SK-N-SH treated with all-trans-retinoic acid at 6 μM for 48 hours (cell line): ENCODE results near the gene CUL7.

Experiments used
- ARNTL ChIP-seq: fragments of 450-650 bp; formaldehyde crosslinking; IDR thresholded peaks from 2 replicates; pipeline ENCODE4 v1.5.0; 2020; ENCODE audit warnings: low read depth, mild to moderate bottlenecking, moderate library complexity, borderline replicate concordance
- BACH2 ChIP-seq: fragments of 250-450 bp; sonication (Bioruptor Pico); IDR thresholded peaks from 2 replicates; pipeline ENCODE4 v1.9.0; 2021; ENCODE audit warnings: mild to moderate bottlenecking, borderline replicate concordance
- CSDC2 ChIP-seq: fragments of 250-450 bp; sonication (Bioruptor Pico); IDR thresholded peaks from 2 replicates; pipeline ENCODE4 v1.5.0; 2020; ENCODE audit warnings: mild to moderate bottlenecking, moderate library complexity
- GLIS3 ChIP-seq: fragments of 250-450 bp; sonication (Bioruptor Pico); IDR thresholded peaks from 2 replicates; pipeline ENCODE4 v1.5.0; 2020; ENCODE audit warnings: mild to moderate bottlenecking, moderate library complexity
- ISL1 ChIP-seq: fragments of 250-450 bp; sonication (Bioruptor Pico); IDR thresholded peaks from 2 replicates; pipeline ENCODE4 v2.1.2; 2022; ENCODE audit warnings: mild to moderate bottlenecking, moderate library complexity
- PATZ1 ChIP-seq: fragments of 250-450 bp; sonication (Bioruptor Pico); IDR thresholded peaks from 2 replicates; pipeline ENCODE4 v1.8.0; 2020; ENCODE audit warnings: mild to moderate bottlenecking, moderate library complexity, borderline replicate concordance
- RARB ChIP-seq: fragments of 250-450 bp; sonication (Bioruptor Pico); IDR thresholded peaks from 2 replicates; pipeline ENCODE4 v1.8.0; 2021; ENCODE audit warnings: mild to moderate bottlenecking, moderate library complexity
- TCF4 ChIP-seq: fragments of 250-450 bp; sonication (Bioruptor Pico); IDR thresholded peaks from 2 replicates; pipeline ENCODE4 v1.8.0; 2021; ENCODE audit warnings: mild to moderate bottlenecking, moderate library complexity, borderline replicate concordance
- TOX ChIP-seq: fragments of 250-450 bp; sonication (Bioruptor Pico); IDR thresholded peaks from 2 replicates; pipeline ENCODE4 v1.8.0; 2021; ENCODE audit warnings: mild to moderate bottlenecking, moderate library complexity, borderline replicate concordance
- ZC3H10 ChIP-seq: fragments of 250-450 bp; sonication (Bioruptor Pico); IDR thresholded peaks from 2 replicates; pipeline ENCODE4 v1.5.1; 2021; ENCODE audit warnings: mild to moderate bottlenecking, moderate library complexity
- ZFP30 ChIP-seq: fragments of 450-650 bp; formaldehyde crosslinking; IDR thresholded peaks from 2 replicates; pipeline ENCODE4 v1.5.0; 2022; ENCODE audit warnings: mild to moderate bottlenecking, moderate library complexity
- ZNF565 ChIP-seq: fragments of 450-650 bp; formaldehyde crosslinking; conservative IDR thresholded peaks from 2 replicates; pipeline ENCODE4 v1.5.0; 2020; ENCODE audit warnings: low read depth, mild to moderate bottlenecking, moderate library complexity
- TF ChIP-seq, protein P1 (sequence below): fragments of 250-450 bp; sonication (Bioruptor Pico); IDR thresholded peaks from 2 replicates; pipeline ENCODE4 v1.5.1; 2020; ENCODE audit warnings: low read depth, mild to moderate bottlenecking, moderate library complexity

GRCh38 chr6:43020052-43020705 lies 33.5 kb downstream of the CUL7 start:
- TF ChIP-seq TOX (CRISPR knock-in tag): no peak
- TF ChIP-seq PATZ1 (CRISPR knock-in tag): no peak
- TF ChIP-seq, protein P1, sequence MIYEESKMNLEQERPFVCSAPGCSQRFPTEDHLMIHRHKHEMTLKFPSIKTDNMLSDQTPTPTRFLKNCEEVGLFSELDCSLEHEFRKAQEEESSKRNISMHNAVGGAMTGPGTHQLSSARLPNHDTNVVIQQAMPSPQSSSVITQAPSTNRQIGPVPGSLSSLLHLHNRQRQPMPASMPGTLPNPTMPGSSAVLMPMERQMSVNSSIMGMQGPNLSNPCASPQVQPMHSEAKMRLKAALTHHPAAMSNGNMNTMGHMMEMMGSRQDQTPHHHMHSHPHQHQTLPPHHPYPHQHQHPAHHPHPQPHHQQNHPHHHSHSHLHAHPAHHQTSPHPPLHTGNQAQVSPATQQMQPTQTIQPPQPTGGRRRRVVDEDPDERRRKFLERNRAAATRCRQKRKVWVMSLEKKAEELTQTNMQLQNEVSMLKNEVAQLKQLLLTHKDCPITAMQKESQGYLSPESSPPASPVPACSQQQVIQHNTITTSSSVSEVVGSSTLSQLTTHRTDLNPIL (CRISPR knock-in tag): no peak
- TF ChIP-seq CSDC2 (CRISPR knock-in tag): no peak
- TF ChIP-seq TCF4 (CRISPR knock-in tag): no peak
- TF ChIP-seq GLIS3 (CRISPR knock-in tag): no peak
- TF ChIP-seq ZNF565 (CRISPR knock-in tag): no peak
- TF ChIP-seq ZFP30: no peak
- no peak for TF ChIP-seq BACH2 (CRISPR knock-in tag)
- TF ChIP-seq ARNTL (CRISPR knock-in tag): no peak
- TF ChIP-seq RARB: no peak
- no peak for TF ChIP-seq ZC3H10 (CRISPR knock-in tag)
- TF ChIP-seq ISL1 (CRISPR knock-in tag): no peak
